Dedifferentiated amniotic fluid mesenchymal stem cell (primary cell): ENCODE data around the gene NUBP2.

Source experiments
- DNase-seq: peaks from one replicate; pipeline ENCODE4 v3.0.0-alpha.2; 2016; ENCODE audit errors: extremely low spot score

NUBP2 gene

DNA sequence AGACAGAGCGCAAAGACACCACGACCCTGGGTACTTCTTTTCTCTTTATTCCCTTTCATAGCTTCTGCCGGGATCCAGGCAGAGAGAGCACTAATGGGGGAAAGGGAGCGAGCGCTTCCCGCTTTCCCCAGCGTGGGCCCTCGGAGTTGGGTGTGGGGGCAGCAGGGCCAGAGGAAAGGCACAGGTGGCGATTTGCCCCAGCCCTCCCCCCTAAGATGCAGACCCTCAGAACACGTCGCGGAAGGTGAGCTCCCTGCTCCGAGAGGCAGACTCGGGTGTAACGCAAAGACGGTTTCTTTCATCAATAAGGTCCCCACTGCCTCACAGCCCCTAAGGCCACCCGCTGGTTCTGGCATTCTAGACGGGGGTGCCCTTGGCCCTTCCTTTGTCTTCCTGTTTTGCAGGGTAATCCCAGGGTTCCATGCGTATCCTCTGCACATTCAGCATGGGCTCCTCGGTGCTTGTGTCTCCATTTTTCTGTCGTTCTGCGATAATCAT is 10.8 kb upstream of the NUBP2 start:
- no peak for DNase-seq

DNA sequence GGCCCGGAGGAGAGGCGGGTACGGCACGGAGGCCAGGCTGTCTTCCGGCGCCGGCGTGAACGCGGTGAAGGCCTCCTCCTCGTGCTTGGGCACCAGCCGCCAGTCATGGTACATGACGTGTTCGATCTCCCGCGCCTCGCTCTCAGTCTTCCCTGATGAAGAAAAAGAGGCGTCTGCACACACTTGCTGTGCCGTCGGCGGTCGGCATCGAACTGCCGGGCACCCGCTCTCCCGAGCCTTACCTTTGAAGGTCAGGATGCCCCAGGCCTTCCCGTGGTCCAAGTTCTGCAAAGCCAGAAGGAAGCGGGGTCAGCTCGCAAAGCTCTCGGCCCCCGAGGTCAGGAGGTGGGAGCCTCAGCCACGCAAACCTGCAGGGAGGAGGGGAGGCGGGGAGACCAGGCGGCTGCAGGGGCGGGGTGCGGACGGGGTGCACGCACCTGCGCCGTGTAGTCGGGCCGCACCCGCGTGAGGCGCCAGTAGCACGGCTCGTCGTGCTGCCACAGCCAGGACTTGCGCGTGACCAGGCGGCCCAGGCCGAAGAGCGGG is 10.3 kb upstream of the NUBP2 start, which contains the start of gene EME2:
EME2 (plus strand) TSS at position 449 of the 546 bp plus-strand sequence. CDS start 418 bp downstream, outside the sequence.
- no peak for DNase-seq

GRCh38 chr16:1772908-1773702 is 9.7 kb upstream of the NUBP2 start, which contains the start of gene MRPS34:
Gene MRPS34 (minus strand): TSS chr16:1773134. CDS start chr16:1773119, 15 bp downstream.
- peak; percentile 77 for DNase-seq

DNA sequence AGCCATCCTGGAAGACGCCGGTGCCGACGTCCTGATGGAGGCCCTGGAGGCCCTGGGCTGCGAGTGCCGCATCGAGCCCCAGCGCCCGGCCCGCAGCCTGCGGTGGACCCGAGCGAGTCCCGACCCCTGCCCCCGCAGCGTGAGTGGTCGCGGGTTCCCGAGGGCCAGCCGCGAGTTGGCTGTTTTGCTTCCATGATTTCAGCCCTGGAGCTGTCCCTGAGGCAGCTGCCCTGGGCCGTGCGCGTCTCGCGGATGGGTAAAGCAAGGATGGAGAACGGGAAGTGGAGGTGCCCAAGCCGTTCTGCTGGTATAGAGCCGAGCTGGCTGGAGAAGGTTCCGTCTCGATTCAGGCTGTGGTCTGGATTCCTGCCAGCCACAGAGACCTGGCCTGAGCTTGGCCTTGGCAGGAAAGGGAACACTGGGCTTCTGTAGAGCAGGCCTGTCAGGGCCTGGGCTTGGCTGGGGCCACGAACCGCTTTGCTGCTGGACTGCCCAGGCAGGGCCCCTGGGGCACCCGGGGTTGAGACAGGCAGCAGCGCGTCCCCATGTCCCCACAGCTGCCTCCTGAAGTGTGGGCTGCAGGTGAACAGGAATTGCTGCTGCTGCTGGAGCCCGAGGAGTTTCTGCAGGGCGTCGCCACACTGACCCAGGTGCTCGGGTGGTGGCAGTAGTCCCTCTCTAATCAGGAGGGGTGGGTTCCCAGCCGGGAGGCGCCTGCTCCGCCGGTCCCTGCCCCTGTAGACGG is 8.9 kb upstream of the NUBP2 start:
- DNase-seq, result no peak

DNA sequence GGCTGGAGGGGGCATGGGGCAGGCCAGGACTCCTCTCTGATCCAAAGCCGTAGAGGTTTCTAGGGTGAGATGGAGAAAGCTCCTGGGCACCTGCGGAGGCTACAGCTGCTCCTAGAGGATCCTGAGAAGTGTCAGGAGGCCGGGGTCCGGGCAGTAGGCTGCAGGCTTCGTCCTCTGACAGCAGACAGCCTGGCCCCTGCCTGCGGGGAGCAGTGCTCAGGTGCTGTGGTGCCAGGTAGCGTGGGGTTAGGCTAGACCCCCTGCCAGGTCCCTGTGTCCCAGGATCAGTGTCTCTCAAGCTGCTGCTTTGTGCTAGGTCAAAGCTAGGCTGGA is 8.3 kb upstream of the NUBP2 start:
- DNase-seq, result no peak

GRCh38 chr16:1775006-1775845 is 7.5 kb upstream of the NUBP2 start:
- DNase-seq, result no peak

GRCh38 chr16:1775846-1776671 is 6.7 kb upstream of the NUBP2 start:
- DNase-seq, result no peak

DNA sequence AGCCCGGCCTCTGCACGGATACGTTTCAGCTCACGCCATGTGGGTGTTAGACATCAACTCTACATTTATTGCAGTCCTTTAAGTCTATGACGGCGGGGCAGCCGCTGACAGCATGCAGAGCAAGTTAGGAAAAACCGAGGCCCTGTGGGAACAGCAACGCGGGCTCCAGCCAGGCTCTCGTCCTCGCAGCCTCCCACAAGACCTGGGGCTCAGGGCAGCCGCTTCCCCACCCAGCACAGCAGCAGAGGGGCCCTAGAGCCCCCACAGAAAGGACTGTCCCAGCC is 6.1 kb upstream of the NUBP2 start:
- DNase-seq, result no peak

- no peak for DNase-seq
These were observed 5.8 kb upstream of the NUBP2 start for GRCh38 chr16:1776991-1777374.

DNA sequence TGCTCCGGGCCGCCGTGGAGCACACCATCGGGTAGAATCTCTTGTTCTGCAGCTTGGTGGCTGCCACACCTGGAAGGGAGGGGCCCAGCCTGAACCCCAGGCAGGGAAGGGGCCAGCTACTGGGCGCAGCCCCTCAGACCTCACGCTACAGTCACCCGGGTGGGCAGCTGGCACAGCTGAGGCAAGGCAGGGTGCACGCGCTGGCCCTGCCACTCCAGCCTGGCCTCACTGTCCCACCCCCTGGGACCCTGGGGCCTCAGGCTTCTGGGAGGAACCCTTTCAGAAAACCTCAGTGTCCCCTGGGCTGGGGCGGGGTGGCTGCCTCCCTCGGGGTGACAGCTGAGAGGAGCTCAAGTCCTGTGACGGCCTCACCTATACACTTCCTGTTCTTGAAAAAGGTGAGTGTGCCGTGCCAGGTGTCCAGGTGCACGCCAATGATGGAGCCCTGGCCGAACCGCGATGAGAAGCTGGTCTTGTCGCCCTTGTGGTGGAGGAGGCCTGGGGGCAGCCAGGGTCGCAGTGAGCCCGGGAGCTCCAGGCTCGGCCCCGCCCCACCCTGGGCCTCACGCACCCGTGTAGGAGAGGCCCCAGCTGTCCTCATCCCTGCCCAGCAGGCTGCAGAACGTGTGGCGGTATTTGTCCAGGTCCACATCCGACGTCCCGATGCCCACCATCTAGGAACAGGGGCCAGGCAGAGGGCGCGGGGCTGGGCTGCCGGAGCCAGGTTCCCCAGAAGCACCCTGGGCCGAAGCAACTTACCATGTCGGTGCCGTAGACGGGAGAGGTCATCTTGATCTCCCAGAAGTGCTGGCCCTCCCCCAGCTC is 5.2 kb upstream of the NUBP2 start:
- no peak for DNase-seq

DNA sequence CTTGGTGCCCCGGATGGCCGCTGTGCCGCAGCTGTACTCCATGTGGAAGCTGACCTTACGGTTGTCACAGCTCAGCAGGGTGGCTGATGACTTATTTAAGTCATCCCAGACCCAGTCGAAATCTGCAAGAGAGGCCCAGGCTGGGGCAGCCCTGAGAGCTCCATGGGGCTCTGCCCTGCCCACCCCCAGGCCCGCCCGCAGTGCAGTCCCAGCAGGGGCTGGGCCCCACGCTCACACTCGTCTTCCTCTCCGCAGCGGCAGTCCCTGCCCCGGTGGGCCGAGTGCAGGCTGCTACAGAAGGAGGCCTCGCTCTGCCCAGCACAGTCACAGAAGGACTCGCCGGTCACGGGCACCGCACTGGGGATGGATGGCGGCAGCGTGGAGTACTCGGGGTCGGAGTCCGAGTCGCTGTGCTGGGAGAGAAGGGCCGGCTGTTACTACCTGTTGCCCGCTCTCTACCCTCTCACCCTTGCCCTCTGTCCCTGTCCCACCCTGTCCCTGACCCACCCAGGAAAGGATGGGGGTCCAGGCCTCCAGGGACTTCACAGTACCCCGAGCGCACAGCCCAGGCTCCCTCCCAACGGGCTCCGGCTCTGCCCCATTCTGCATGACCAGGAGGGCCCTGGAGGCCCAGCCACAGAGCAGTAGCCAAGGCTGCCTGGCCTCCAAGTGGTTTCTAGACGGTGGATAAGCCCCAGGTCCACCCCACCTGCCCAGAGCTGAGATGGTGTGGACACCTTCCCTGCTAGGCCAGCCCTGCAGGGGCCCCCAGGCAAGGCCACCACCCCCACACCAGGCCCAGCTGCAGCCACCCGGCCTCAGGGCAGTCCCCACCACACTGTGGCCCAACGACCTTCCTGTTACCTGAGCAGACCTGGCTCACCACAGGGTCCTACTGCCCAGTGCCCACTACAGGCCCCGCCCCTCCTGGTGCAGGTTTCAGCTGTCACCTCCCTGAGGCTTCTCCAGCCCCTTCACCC is 4.3 kb upstream of the NUBP2 start:
- no peak for DNase-seq

DNA sequence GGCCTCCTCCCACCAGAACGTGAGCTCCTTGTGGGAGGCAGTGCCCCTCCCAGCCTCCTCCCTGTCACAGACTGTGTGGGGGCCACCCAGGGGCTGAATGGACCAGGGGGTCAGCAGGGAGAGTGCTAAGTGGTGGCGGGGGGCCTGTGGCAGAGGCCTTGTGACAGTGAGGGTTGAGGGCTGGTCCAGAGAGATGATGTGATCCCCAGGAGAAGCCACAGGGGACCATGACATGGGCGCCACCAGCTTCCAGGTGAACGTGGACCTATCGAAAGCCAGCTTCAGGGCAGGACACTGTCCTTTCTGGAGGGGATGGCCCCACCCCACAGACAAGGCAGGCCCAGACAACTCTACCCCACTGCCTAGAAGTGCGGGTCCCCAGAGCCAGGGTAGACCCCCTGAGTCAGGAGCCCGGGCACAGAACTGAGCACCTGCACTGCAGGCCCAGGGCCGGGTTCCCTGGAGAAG is 3.5 kb upstream of the NUBP2 start:
- DNase-seq, result no peak

- DNase-seq, result no peak
These were observed 2.8 kb upstream of the NUBP2 start for GRCh38 chr16:1779741-1780676.

DNA sequence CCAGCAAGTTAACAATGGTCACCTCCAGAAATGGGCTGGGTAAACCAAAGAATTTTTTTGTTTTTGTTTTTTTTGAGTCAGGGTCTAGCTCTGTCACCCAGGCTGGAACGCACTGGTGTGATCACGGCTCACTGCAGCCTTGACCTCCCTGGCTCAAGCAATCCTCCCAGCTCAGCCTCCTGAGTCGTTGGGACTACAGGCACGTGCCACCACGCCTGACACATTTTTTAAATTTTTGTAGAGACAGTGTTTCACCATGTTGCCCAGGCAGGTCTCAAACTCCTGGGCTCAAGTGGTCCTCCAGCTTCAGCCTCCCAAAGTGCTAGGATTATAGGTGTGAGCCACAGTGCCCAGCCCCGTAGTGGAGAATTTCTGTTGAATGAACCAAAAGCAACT is 2.1 kb upstream of the NUBP2 start:
- no peak for DNase-seq

DNA sequence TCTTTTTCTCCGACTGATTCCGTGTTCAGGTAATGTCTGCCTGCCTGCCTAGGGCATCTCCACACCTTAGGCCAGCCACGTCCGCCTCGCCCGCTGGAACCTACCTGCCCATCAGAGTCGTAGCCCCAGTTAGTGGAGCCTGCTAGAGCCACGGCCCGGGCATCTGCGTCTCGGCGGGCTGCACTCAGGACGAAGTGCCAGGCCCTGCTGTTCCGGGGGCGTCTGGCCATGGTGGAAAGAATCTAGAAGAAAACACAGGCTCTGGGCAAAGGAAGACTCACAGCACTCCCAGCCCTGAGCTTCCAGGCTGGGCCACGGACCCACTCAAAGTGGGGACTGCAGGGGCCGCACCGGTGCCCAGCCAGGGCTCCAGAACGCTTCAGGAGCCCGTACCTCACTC is 1.5 kb upstream of the NUBP2 start:
- no peak for DNase-seq

- DNase-seq, result no peak
These were observed 877 bp upstream of the NUBP2 start for GRCh38 chr16:1781758-1782407.
